IPS-NIHi7 (cell line): ENCODE data around the gene NEDD4L.
A peak's percentile ranks its signal among the peaks of the same experiment; 100 is the strongest.
"Not testable (repeated sequence)": the region's sequence is repeated elsewhere in the genome, so short reads cannot be mapped to it uniquely, and the experiment has no call there.

Experiments used
- DNase-seq: peaks from one replicate; pipeline ENCODE4 v3.0.0; 2012; ENCODE audit warnings: mixed read lengths; ENCODE audit errors: extremely low spot score

NEDD4L gene

GRCh38 chr18:58043491-58044369 lies at the start of gene NEDD4L:
TSS of gene NEDD4L (plus strand) at chr18:58044226. CDS start at chr18:58044661, 435 bp downstream.
- peak; percentile 87 for DNase-seq

GRCh38 chr18:57995331-57995730 lies 48.7 kb upstream of the NEDD4L start:
- no peak for DNase-seq

- not testable (repeated sequence) for DNase-seq
These were observed 47.1 kb upstream of the NEDD4L start for GRCh38 chr18:57996894-57997293.

- DNase-seq, result no peak
These were observed 46.2 kb upstream of the NEDD4L start for GRCh38 chr18:57997820-57998219.

GRCh38 chr18:57998461-57998860 lies 45.6 kb upstream of the NEDD4L start:
- DNase-seq, result no peak

GRCh38 chr18:58004317-58004716 lies 39.7 kb upstream of the NEDD4L start:
- no peak for DNase-seq

GRCh38 chr18:58005011-58005410 lies 39.0 kb upstream of the NEDD4L start:
- no peak for DNase-seq

- no peak for DNase-seq
These were observed 38.0 kb upstream of the NEDD4L start for GRCh38 chr18:58005885-58006523.

- DNase-seq, result no peak
These were observed 34.9 kb upstream of the NEDD4L start for GRCh38 chr18:58009166-58009565.

- no peak for DNase-seq
These were observed 33.8 kb upstream of the NEDD4L start for GRCh38 chr18:58010265-58010664.

GRCh38 chr18:58012356-58012755 lies 31.7 kb upstream of the NEDD4L start:
- DNase-seq, result no peak

- no peak for DNase-seq
These were observed 30.5 kb upstream of the NEDD4L start for GRCh38 chr18:58013241-58014211.

- no peak for DNase-seq
These were observed 28.8 kb upstream of the NEDD4L start for GRCh38 chr18:58015065-58015780.

- no peak for DNase-seq
These were observed 26.8 kb upstream of the NEDD4L start for GRCh38 chr18:58017267-58017666.

- DNase-seq, result no peak
These were observed 23.4 kb upstream of the NEDD4L start for GRCh38 chr18:58020567-58021107.

- DNase-seq, result no peak
These were observed 22.5 kb upstream of the NEDD4L start for GRCh38 chr18:58021504-58021903.

- no peak for DNase-seq
These were observed 20.9 kb upstream of the NEDD4L start for GRCh38 chr18:58023108-58023507.

- DNase-seq, result no peak
These were observed 19.9 kb upstream of the NEDD4L start for GRCh38 chr18:58024139-58024538.

- DNase-seq, result no peak
These were observed 18.8 kb upstream of the NEDD4L start for GRCh38 chr18:58025205-58025604.

GRCh38 chr18:58025733-58026132 lies 18.3 kb upstream of the NEDD4L start:
- DNase-seq, result no peak

- DNase-seq, result peak; percentile 38
These were observed 17.6 kb upstream of the NEDD4L start for GRCh38 chr18:58026395-58026794.
